ENCODE results near the gene IGSF10. TPM values are rescaled to one million over a fixed set of nuclear protein-coding genes. Genes with fewer than 3 reads are reported as not detected.

Gene IGSF10
- polyA plus RNA-seq, 1 of the 3 experiments (the other 2 are of a cell fraction): 15.3 TPM

DNA sequence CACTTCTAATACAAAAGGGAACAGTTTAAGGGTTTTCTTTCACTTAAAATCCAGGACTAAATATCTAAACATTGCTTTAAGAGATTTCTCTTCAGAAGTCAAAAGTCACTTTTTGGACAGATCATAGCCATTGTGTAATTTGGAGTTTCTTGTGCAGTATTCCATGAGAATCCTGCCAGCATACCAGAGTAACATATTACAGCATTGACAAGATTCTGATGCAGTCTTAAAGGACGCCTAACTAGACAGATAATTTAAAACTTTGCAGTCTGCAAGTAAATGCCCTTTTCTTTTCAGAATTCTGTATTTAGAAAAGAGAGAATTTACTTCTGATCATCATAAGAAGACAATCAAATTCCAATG lies 17.5 kb upstream of the IGSF10 start:
- 17% methylated on average over 1 of the region's 1 CpG for WGBS (ENCODE audit: low lambda C conversion rate)
- TF ChIP-seq CHD2 (IDR thresholded peaks at IDR 0.05; ENCODE audit: low read length, partially characterized antibody) (no peak), NRF1 (IDR thresholded peaks at IDR 0.05; ENCODE audit: low read depth, low read length) (no peak), TCF12 (IDR thresholded peaks at IDR 0.05) (no peak), ELF1 (IDR thresholded peaks at IDR 0.05) (no peak), SMC3 (IDR thresholded peaks at IDR 0.05; ENCODE audit: low read depth, low read length) (no peak), YY1 (IDR thresholded peaks at IDR 0.05; ENCODE audit: low read depth) (no peak), JUND (IDR thresholded peaks at IDR 0.05) (no peak), EZH2phosphoT487 (IDR thresholded peaks at IDR 0.05; ENCODE audit: borderline replicate concordance, low read depth) (no peak), RXRA (IDR thresholded peaks at IDR 0.05; ENCODE audit: borderline replicate concordance, low read depth) (no peak), MXI1 (IDR thresholded peaks at IDR 0.05; ENCODE audit: low read depth, low read length) (no peak)
- TF ChIP-seq, protein P1, sequence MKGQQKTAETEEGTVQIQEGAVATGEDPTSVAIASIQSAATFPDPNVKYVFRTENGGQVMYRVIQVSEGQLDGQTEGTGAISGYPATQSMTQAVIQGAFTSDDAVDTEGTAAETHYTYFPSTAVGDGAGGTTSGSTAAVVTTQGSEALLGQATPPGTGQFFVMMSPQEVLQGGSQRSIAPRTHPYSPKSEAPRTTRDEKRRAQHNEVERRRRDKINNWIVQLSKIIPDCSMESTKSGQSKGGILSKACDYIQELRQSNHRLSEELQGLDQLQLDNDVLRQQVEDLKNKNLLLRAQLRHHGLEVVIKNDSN (IDR thresholded peaks at IDR 0.05; ENCODE audit: borderline replicate concordance, low read depth): no peak
- TF ChIP-seq, protein P2, sequence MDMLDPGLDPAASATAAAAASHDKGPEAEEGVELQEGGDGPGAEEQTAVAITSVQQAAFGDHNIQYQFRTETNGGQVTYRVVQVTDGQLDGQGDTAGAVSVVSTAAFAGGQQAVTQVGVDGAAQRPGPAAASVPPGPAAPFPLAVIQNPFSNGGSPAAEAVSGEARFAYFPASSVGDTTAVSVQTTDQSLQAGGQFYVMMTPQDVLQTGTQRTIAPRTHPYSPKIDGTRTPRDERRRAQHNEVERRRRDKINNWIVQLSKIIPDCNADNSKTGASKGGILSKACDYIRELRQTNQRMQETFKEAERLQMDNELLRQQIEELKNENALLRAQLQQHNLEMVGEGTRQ (IDR thresholded peaks at IDR 0.05; ENCODE audit: borderline replicate concordance, low read depth, low read length): no peak
- TF ChIP-seq, protein P3, sequence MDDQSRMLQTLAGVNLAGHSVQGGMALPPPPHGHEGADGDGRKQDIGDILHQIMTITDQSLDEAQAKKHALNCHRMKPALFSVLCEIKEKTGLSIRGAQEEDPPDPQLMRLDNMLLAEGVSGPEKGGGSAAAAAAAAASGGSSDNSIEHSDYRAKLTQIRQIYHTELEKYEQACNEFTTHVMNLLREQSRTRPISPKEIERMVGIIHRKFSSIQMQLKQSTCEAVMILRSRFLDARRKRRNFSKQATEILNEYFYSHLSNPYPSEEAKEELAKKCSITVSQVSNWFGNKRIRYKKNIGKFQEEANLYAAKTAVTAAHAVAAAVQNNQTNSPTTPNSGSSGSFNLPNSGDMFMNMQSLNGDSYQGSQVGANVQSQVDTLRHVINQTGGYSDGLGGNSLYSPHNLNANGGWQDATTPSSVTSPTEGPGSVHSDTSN (IDR thresholded peaks at IDR 0.05): no peak
- no peaks in the 10 kb centered on the region for H3K79me2 ChIP-seq (ENCODE audit: insufficient read depth)

DNA sequence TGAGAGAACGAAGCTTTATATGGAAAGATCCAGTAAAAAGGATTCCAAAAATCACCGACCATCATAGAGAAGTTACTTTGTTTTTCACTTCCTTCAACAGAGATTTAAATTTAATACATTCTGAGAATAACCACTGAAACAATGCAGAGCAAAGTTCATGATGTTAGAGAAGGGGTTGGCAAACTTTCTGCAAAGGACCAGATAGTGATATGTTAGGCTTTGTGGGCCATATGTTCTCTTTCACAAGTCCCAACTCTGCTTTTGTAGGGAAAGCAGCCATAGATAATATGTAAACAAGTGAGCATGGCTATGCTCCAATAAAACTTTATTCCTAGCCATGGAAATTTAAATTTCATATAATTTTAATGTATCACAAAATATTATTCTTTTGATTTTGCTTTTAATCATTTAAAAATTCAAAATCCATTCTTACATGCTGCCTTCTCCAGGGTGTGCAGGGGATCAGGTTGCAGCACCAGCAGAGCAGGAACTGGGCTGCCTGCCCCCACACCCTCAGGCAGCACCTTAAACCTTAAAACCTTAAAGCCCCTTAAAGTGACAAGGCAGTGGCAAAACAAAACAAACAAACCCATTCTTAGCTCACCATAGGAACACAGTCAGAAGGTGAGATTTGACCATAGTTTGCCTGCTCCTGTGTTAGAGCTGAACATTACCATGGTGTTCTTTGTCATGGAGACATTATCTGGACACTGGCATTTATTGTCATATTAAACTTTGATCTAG lies 16.9 kb upstream of the IGSF10 start:
- Histone ChIP-seq H3K36me3 (replicated peaks in 1 of 2; ENCODE audit: control insufficient read depth in 1 of 2, insufficient read depth in 2 of 2, low read length in 1 of 2) (no peaks in the 10 kb centered on the region), H3K9me2 (no peaks in the 10 kb centered on the region), H3K4me1 (ENCODE audit: control insufficient read depth in 1 of 2, insufficient read depth in 2 of 2, low read depth in 1 of 2, low read length in 1 of 2) (peaks cover 0 to 8% of the 10 kb centered on the region in 2 experiments; a peak in 2 of 4 replicates), H3K9me3 (no peaks in the 10 kb centered on the region; the same call in 1 of the 2 replicates), H2AFZ (ENCODE audit: low read depth) (no peak overlapping the region), H3K27me3 (ENCODE audit: insufficient read depth) (no peaks in the 10 kb centered on the region), H3K9ac (no peak overlapping the region), H3K27ac (ENCODE audit: low read depth in 2 of 2, low read length in 1 of 2) (no peak overlapping the region), H4K20me1 (ENCODE audit: insufficient read depth) (peaks cover 3% of the 10 kb centered on the region; the same call in 1 of the 2 replicates), H3K79me2 (ENCODE audit: insufficient read depth) (no peaks in the 10 kb centered on the region), H3F3A (replicated peaks; ENCODE audit: insufficient read depth) (no peaks in the 10 kb centered on the region), H3K4me3 (ENCODE audit: low read depth in 2 of 2, low read length in 1 of 2) (no peak overlapping the region), H3K4me2 (no peak overlapping the region)
- CTCF ChIA-PET: interaction anchor here (1.2 to 9.0 kb wide), 2 partner anchors 9 to 361 kb away, joined by 3 to 57 read pairs; no protein-coding TSS in a partner anchor
- DNase-seq: no peak
- 32% methylated on average over 2 of the region's 2 CpGs for WGBS (ENCODE audit: low lambda C conversion rate)
- POLR2A ChIA-PET: no interaction called here
- TF ChIP-seq, protein P2 (IDR thresholded peaks at IDR 0.05; ENCODE audit: borderline replicate concordance, low read depth, low read length): no peak
- TF ChIP-seq FOSL2 (IDR thresholded peaks at IDR 0.05; ENCODE audit: borderline replicate concordance, low read depth) (no peak), FOXM1 (IDR thresholded peaks at IDR 0.05; ENCODE audit: low read depth) (no peak), EP300 (IDR thresholded peaks at IDR 0.05; ENCODE audit: borderline replicate concordance in 1 of 2, low read depth in 1 of 2, low read length in 1 of 2) (no peak), POLR2AphosphoS5 (IDR thresholded peaks at IDR 0.05; ENCODE audit: low read depth, low read length) (no peak), MEF2A (IDR thresholded peaks at IDR 0.05; ENCODE audit: borderline replicate concordance, low read depth) (no peak)
- TF ChIP-seq, protein P4, sequence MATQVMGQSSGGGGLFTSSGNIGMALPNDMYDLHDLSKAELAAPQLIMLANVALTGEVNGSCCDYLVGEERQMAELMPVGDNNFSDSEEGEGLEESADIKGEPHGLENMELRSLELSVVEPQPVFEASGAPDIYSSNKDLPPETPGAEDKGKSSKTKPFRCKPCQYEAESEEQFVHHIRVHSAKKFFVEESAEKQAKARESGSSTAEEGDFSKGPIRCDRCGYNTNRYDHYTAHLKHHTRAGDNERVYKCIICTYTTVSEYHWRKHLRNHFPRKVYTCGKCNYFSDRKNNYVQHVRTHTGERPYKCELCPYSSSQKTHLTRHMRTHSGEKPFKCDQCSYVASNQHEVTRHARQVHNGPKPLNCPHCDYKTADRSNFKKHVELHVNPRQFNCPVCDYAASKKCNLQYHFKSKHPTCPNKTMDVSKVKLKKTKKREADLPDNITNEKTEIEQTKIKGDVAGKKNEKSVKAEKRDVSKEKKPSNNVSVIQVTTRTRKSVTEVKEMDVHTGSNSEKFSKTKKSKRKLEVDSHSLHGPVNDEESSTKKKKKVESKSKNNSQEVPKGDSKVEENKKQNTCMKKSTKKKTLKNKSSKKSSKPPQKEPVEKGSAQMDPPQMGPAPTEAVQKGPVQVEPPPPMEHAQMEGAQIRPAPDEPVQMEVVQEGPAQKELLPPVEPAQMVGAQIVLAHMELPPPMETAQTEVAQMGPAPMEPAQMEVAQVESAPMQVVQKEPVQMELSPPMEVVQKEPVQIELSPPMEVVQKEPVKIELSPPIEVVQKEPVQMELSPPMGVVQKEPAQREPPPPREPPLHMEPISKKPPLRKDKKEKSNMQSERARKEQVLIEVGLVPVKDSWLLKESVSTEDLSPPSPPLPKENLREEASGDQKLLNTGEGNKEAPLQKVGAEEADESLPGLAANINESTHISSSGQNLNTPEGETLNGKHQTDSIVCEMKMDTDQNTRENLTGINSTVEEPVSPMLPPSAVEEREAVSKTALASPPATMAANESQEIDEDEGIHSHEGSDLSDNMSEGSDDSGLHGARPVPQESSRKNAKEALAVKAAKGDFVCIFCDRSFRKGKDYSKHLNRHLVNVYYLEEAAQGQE (IDR thresholded peaks at IDR 0.05; ENCODE audit: low read depth, low read length): no peak

More for the DNA sequence above, 17.5 kb upstream of the IGSF10 start:
- Histone ChIP-seq H3K27me3 (ENCODE audit: insufficient read depth) (no peaks in the 10 kb centered on the region), H3K27ac (ENCODE audit: low read depth in 2 of 2, low read length in 1 of 2) (no peak overlapping the region), H3K9me2 (no peaks in the 10 kb centered on the region), H3K4me3 (ENCODE audit: low read depth in 2 of 2, low read length in 1 of 2) (no peak overlapping the region), H3K4me2 (no peak overlapping the region), H4K20me1 (ENCODE audit: insufficient read depth) (peaks cover 3% of the 10 kb centered on the region; the same call in 1 of the 2 replicates), H3K9ac (no peak overlapping the region), H3K4me1 (ENCODE audit: control insufficient read depth in 1 of 2, insufficient read depth in 2 of 2, low read depth in 1 of 2, low read length in 1 of 2) (peaks cover 0 to 8% of the 10 kb centered on the region in 2 experiments; a peak in 2 of 4 replicates), H3K36me3 (replicated peaks in 1 of 2; ENCODE audit: control insufficient read depth in 1 of 2, insufficient read depth in 2 of 2, low read length in 1 of 2) (no peaks in the 10 kb centered on the region), H2AFZ (ENCODE audit: low read depth) (no peak overlapping the region), H3K9me3 (no peaks in the 10 kb centered on the region; the same call in 1 of the 2 replicates), H3F3A (replicated peaks; ENCODE audit: insufficient read depth) (no peaks in the 10 kb centered on the region)
- ChIA-PET POLR2A (no interaction called here), CTCF (interaction anchor here (9.0 kb wide), 1 partner anchor 10 kb away, joined by 57 read pairs; no protein-coding TSS in a partner anchor)
- no peak for DNase-seq
